A673 (cell line): ENCODE results near the gene INPP5B.

ENCODE experiments used
- CTCF ChIP-seq: fragments of 300-800, 200-600 bp; sonication (generic); conservative IDR thresholded peaks from 2 replicates; pipeline ENCODE4 v1.5.1; 2017; ENCODE audit warnings: low read depth, mild to moderate bottlenecking, antibody characterized with exemption, low read length, moderate library complexity, mixed read lengths
- EZH2 ChIP-seq: fragments of 200-600 bp; sonication (generic); IDR thresholded peaks from 2 replicates; pipeline ENCODE4 v1.6.1; 2017; ENCODE audit warnings: borderline replicate concordance, low read depth, mild to moderate bottlenecking, mixed read lengths, antibody characterized with exemption, low read length; ENCODE audit not compliant: poor library complexity, severe bottlenecking

- no peak for TF ChIP-seq CTCF
- TF ChIP-seq EZH2: no peak
These were observed 31.7 kb upstream of the INPP5B start for GRCh38 chr1:37978541-37978940.
